K562 (cell line): ENCODE measurements around the gene BEST1. TPM values are rescaled to one million over a fixed set of nuclear protein-coding genes. Genes with fewer than 3 reads are reported as not detected.

Experiments used
- BRF2 ChIP-seq: IDR thresholded peaks from 3 replicates; pipeline ENCODE4 v1.6.1; 2011; ENCODE audit warnings: borderline replicate concordance, mild to moderate bottlenecking; ENCODE audit not compliant: insufficient read length, insufficient read depth
- CBX5 ChIP-seq: IDR thresholded peaks from 2 replicates; pipeline ENCODE4 v1.6.1; 2014; ENCODE audit warnings: low read depth, borderline replicate concordance
- CREM ChIP-seq: IDR thresholded peaks from 2 replicates; pipeline ENCODE4 v1.6.1; 2014; ENCODE audit warnings: antibody characterized with exemption, low read depth
- DEAF1 ChIP-seq: fragments of 450-650 bp; formaldehyde crosslinking; IDR thresholded peaks from 2 replicates; pipeline ENCODE4 v1.4.0; 2020; ENCODE audit warnings: mild to moderate bottlenecking, moderate library complexity
- FOXK1 ChIP-seq: sonication (generic); formaldehyde crosslinking; IDR thresholded peaks from 2 replicates; pipeline ENCODE4 v1.8.0; 2022; ENCODE audit warnings: missing genetic modification reagents, mild to moderate bottlenecking, borderline replicate concordance
- HOMEZ ChIP-seq: fragments of 250-450 bp; sonication (Bioruptor Pico); IDR thresholded peaks from 2 replicates; pipeline ENCODE4 v1.4.0; 2020; ENCODE audit warnings: mild to moderate bottlenecking, moderate library complexity
- ILK ChIP-seq: fragments of 450-650 bp; IDR thresholded peaks from 2 replicates; pipeline ENCODE4 v1.6.1; 2016; ENCODE audit warnings: missing genetic modification characterization, low read depth, mild to moderate bottlenecking, missing compliant biosample characterization, moderate library complexity, borderline replicate concordance
- KAT2B ChIP-seq: IDR thresholded peaks from one replicate; pipeline ENCODE4 v1.6.1; 2012; ENCODE audit warnings: low read depth, mild to moderate bottlenecking, control low read depth, inconsistent platforms, low read length, moderate library complexity
- MAFF ChIP-seq: IDR thresholded peaks from 2 replicates; pipeline ENCODE4 v1.6.1; 2012; ENCODE audit warnings: low read length, improper control_type of control experiment
- MAZ ChIP-seq, 2 experiments: fragments of 450-650 bp in 1 of 2; sonication (generic) in 1 of 2; formaldehyde crosslinking; IDR thresholded peaks in 1 of 2; conservative IDR thresholded peaks in 1 of 2; 2 replicates each; pipeline versions ENCODE4 v1.4.0 to v1.5.0; 2020; ENCODE audit warnings: mild to moderate bottlenecking in 1 of 2, missing genetic modification reagents in 1 of 2
- PHB ChIP-seq: fragments of 250-450 bp; sonication (Bioruptor Pico); IDR thresholded peaks from 2 replicates; pipeline ENCODE4 v1.5.0; 2021
- POLR2B ChIP-seq: fragments of 450-650 bp; IDR thresholded peaks from 2 replicates; pipeline ENCODE4 v1.6.1; 2018; ENCODE audit warnings: low read depth; ENCODE audit not compliant: partially characterized antibody
- PPARD ChIP-seq: fragments of 250-450 bp; sonication (Bioruptor Pico); IDR thresholded peaks from 2 replicates; pipeline ENCODE4 v1.8.0; 2022; ENCODE audit warnings: inconsistent platforms, mild to moderate bottlenecking, moderate library complexity
- SREBF1 ChIP-seq: fragments of 150-350 bp; IDR thresholded peaks from 2 replicates; pipeline ENCODE4 v1.6.1; 2014; ENCODE audit warnings: antibody characterized with exemption, low read depth, low read length, borderline replicate concordance
- TBP ChIP-seq: optimal IDR thresholded peaks from 2 replicates; pipeline ENCODE3; 2011; ENCODE audit warnings: low read depth, low read length, improper control_type of control experiment
- ZNF384 ChIP-seq: IDR thresholded peaks from 2 replicates; pipeline ENCODE4 v1.6.1; 2012; ENCODE audit warnings: low read depth, low read length, improper control_type of control experiment
- ZNF561 ChIP-seq: fragments of 450-650 bp; formaldehyde crosslinking; conservative IDR thresholded peaks from 2 replicates; pipeline ENCODE4 v1.4.0; 2020; ENCODE audit warnings: mild to moderate bottlenecking, moderate library complexity
- ZNF696 ChIP-seq: fragments of 250-450 bp; sonication (Bioruptor Pico); conservative IDR thresholded peaks from 2 replicates; pipeline ENCODE4 v1.4.0; 2020; ENCODE audit warnings: mild to moderate bottlenecking, moderate library complexity
- ZNF780A ChIP-seq: fragments of 250-450 bp; sonication (Bioruptor Pico); IDR thresholded peaks from 2 replicates; pipeline ENCODE4 v1.5.0; 2021; ENCODE audit warnings: mild to moderate bottlenecking
- ZNF830 ChIP-seq: fragments of 250-450 bp; sonication (Bioruptor Pico); IDR thresholded peaks from 2 replicates; pipeline ENCODE4 v1.5.0; 2021; ENCODE audit warnings: mild to moderate bottlenecking
- ZZZ3 ChIP-seq: fragments of 450-650 bp; IDR thresholded peaks from 2 replicates; pipeline ENCODE4 v1.6.1; 2016; ENCODE audit warnings: antibody characterized with exemption, mild to moderate bottlenecking, moderate library complexity
- polyA plus RNA-seq, 8 experiments: library from polyadenylated mRNA; depleted of rRNA in 4 of 8; stranded (reverse) in 5 of 8; unstranded in 3 of 8; fragments of >200 nt; fragmentation: Nextera tagmentation in 2 of 8; fragmentation: Illumina TruSeq in 1 of 8; extraction: Ambion mirVana in 2 of 8; extraction: Trizol in 1 of 8; gene quantifications; 2 replicates each; pipeline versions ENCODE4 v1.2.1 to v1.2.3, GENCODE V29; 2011 to 2014; ENCODE audit warnings: inconsistent platforms in 1 of 8, missing spikeins in 1 of 8
- total RNA-seq, 7 experiments: library from RNA; depleted of rRNA in 6 of 7; stranded (reverse); fragments of >200 nt in 6 of 7; fragmentation: Illumina TruSeq in 2 of 7; extraction: Trizol in 2 of 7; gene quantifications; 2 replicates each; pipeline versions ENCODE4 v1.2.1 to v1.2.3, GENCODE V29; 2011 to 2021; ENCODE audit warnings: low replicate concordance in 1 of 7
- TF ChIP-seq, protein P1 (sequence below): fragments of 450-650 bp; formaldehyde crosslinking; IDR thresholded peaks from 2 replicates; pipeline ENCODE4 v1.4.0; 2020; ENCODE audit warnings: mild to moderate bottlenecking, moderate library complexity
- TF ChIP-seq, protein P2 (sequence below): fragments of 250-450 bp; sonication (Bioruptor Pico); IDR thresholded peaks from 2 replicates; pipeline ENCODE4 v1.9.0; 2021; ENCODE audit warnings: mild to moderate bottlenecking

BEST1 gene
- total and polyA plus RNA-seq, 9 of the 15 experiments (the other 6 are each of a cell fraction or from before 2014, with no cell fraction given): 0.07 to 1.3 (median 0.40) TPM

DNA sequence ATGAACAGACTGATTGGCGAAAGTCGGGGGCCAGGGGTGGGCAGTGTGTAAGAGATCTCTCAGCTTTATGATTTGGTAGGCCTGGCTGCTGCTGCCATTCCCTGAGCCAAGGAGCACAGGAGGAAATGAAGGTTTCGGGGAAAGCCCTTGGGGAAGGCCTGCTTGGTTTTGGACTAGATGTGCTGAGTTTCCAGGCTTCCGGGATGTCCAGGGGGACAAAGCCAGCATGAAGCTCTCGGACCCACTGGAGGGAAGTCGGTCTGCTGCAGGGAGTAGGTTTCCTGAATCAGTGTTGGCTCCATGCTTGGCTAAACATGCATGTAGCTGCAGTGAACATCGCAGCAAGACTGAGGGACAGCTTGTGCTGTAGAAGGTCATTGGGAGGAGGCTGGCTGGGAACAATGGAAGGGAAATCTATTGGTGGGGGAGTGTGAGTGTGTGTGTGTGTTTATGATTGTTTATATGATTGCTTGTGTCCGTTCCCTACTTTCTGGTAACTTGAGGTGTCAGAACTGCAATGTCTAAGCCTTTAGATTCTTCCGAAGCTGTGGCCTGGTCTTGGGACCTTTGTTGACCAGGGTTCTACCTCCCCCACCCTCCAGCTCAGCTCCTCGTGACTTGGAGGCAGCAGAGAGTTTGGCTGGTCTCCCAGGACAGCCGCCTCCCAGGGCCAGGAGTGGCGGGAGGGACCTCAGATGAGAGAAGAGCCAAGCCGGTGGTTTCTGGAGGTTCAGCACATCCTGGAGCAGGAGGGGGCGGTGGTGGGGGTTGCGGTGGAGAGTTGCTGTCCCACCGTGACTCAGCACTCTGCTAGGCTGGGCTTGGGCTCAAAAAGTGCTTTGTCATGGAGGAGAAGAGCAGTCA, 21.3 kb downstream of the BEST1 start (continued):
- TF ChIP-seq ZNF830 (no peak), TBP (no peak), SREBF1 (no peak), DEAF1 (CRISPR knock-in tag) (peak; percentile 68), BRF2 (no peak), ILK (tag) (no peak), MAZ (CRISPR knock-in tag; conservative IDR thresholded peaks at IDR 0.05 in 1 of 2, IDR thresholded peaks at IDR 0.05 in 1 of 2) (peak; percentile 94 to 97), CBX5 (peak; percentile 26; the same call in 1 of the 2 replicates), FOXK1 (CRISPR knock-in tag) (no peak), ZNF384 (no peak; the same call in 1 of the 2 replicates), PPARD (no peak), HOMEZ (CRISPR knock-in tag) (no peak), ZNF561 (no peak), ZNF780A (CRISPR knock-in tag) (no peak), CREM (no peak), MAFF (peak; percentile 98), ZZZ3 (no peak), POLR2B (peak; percentile 90), ZNF696 (CRISPR knock-in tag) (no peak), PHB (CRISPR knock-in tag) (no peak), KAT2B (no peak)
- TF ChIP-seq, protein P1, sequence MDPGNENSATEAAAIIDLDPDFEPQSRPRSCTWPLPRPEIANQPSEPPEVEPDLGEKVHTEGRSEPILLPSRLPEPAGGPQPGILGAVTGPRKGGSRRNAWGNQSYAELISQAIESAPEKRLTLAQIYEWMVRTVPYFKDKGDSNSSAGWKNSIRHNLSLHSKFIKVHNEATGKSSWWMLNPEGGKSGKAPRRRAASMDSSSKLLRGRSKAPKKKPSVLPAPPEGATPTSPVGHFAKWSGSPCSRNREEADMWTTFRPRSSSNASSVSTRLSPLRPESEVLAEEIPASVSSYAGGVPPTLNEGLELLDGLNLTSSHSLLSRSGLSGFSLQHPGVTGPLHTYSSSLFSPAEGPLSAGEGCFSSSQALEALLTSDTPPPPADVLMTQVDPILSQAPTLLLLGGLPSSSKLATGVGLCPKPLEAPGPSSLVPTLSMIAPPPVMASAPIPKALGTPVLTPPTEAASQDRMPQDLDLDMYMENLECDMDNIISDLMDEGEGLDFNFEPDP: no peak
- TF ChIP-seq, protein P2, sequence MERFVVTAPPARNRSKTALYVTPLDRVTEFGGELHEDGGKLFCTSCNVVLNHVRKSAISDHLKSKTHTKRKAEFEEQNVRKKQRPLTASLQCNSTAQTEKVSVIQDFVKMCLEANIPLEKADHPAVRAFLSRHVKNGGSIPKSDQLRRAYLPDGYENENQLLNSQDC: no peak
